ENCODE measurements around the gene H2BK1. TPM values are rescaled to one million over a fixed set of nuclear protein-coding genes. Genes with fewer than 3 reads are reported as not detected.
A peak's percentile ranks its signal among the peaks of the same experiment; 100 is the strongest.

The H2BK1 gene
- total RNA-seq, 2 experiments from 2014 or later, result not detected

GRCh38 chr7:151231080-151231479 lies 20.8 kb upstream of the H2BK1 start:
- Histone ChIP-seq H3K9me3 (ENCODE audit: control insufficient read depth in 1 of 2, insufficient read depth in 1 of 2, low read length in 2 of 2) (no peaks in the 10 kb centered on the region), H3K4me3 (ENCODE audit: low read length) (no peak overlapping the region), H3K27me3 (ENCODE audit: control insufficient read depth in 1 of 2, insufficient read depth in 2 of 2, low read length in 2 of 2) (no peaks in the 10 kb centered on the region), H3K27ac (ENCODE audit: low read depth in 1 of 2, low read length in 2 of 2) (no peak overlapping the region), H3K4me1 (ENCODE audit: insufficient read depth, low read length) (peaks cover 56% of the 10 kb centered on the region), H3K36me3 (ENCODE audit: insufficient read depth, low read length) (peaks cover 15% of the 10 kb centered on the region)
- peaks cover 46% of the 10 kb centered on the region for H3K36me3 Mint-ChIP-seq (ENCODE audit: low read depth)
- TF ChIP-seq CTCF (IDR thresholded peaks at IDR 0.05), result no peak
- H3K27me3 Mint-ChIP-seq, result no peaks in the 10 kb centered on the region
- ChIA-PET POLR2A (no interaction called here), CTCF (no interaction called here)
- H3K4me3 Mint-ChIP-seq, result peak overlapping the region; percentile 97
- DNase-seq, result no peak
- H3K9me3 Mint-ChIP-seq, result no peaks in the 10 kb centered on the region
- H3K4me1 Mint-ChIP-seq (ENCODE audit: low read depth), result peaks cover 54% of the 10 kb centered on the region
- H3K27ac Mint-ChIP-seq, result peak overlapping the region; percentile 90
- ATAC-seq (ENCODE audit: poor library complexity), result no peak
- intact Hi-C loops (cut with DNase I, micrococcal nuclease), result no loop called here

- Mint-ChIP-seq H3K9me3 (no peaks in the 10 kb centered on the region), H3K4me3 (no peak overlapping the region), H3K27me3 (no peaks in the 10 kb centered on the region), H3K4me1 (ENCODE audit: low read depth) (peaks cover 57% of the 10 kb centered on the region), H3K27ac (no peak overlapping the region), H3K36me3 (ENCODE audit: low read depth) (peaks cover 48% of the 10 kb centered on the region)
- POLR2A ChIA-PET, result no interaction called here
- Histone ChIP-seq H3K36me3 (ENCODE audit: insufficient read depth, low read length) (peaks cover 9% of the 10 kb centered on the region), H3K4me1 (ENCODE audit: insufficient read depth, low read length) (peaks cover 56% of the 10 kb centered on the region), H3K27me3 (ENCODE audit: control insufficient read depth in 1 of 2, insufficient read depth in 2 of 2, low read length in 2 of 2) (no peaks in the 10 kb centered on the region), H3K27ac (ENCODE audit: low read depth in 1 of 2, low read length in 2 of 2) (no peak overlapping the region), H3K9me3 (ENCODE audit: control insufficient read depth in 1 of 2, insufficient read depth in 1 of 2, low read length in 2 of 2) (no peaks in the 10 kb centered on the region), H3K4me3 (ENCODE audit: low read length) (no peak overlapping the region)
- intact Hi-C loops (cut with DNase I, micrococcal nuclease), result loop anchor here (5.0 kb wide), 3 partner anchors 123 to 1512 kb away; partner anchors contain the start of gene RHEB (in 1 of the 2)
- no peak for TF ChIP-seq CTCF (IDR thresholded peaks at IDR 0.05)
- ATAC-seq (ENCODE audit: poor library complexity) (no peak), DNase-seq (no peak)
- CTCF ChIA-PET, result no interaction called here
These were observed 19.0 kb upstream of the H2BK1 start for GRCh38 chr7:151229249-151229648.

GRCh38 chr7:151228024-151228866 lies 18.0 kb upstream of the H2BK1 start:
- no peak for TF ChIP-seq CTCF (IDR thresholded peaks at IDR 0.05)
- intact Hi-C loops (cut with DNase I, micrococcal nuclease), result loop anchor here (5.0 kb wide), 3 partner anchors 124 to 1511 kb away; partner anchors contain the start of gene RHEB (in 1 of the 2)
- H3K4me3 ChIP-seq (ENCODE audit: low read length), result peak overlapping the region; percentile 90
- no peaks in the 10 kb centered on the region for H3K9me3 Mint-ChIP-seq
- H3K27me3 ChIP-seq (ENCODE audit: control insufficient read depth in 1 of 2, insufficient read depth in 2 of 2, low read length in 2 of 2), result no peaks in the 10 kb centered on the region
- ChIA-PET POLR2A (interaction anchor here (0.6 to 1.7 kb wide), 5 partner anchors 9 to 216 kb away, joined by 3 to 25 read pairs (median 7); partner anchors contain the start of gene NUB1), CTCF (interaction anchor here (1.2 to 2.0 kb wide), 2 partner anchors 15 to 1603 kb away, joined by 3 to 16 read pairs; no protein-coding TSS in a partner anchor)
- peak overlapping the region; percentile 90 for H3K27ac Mint-ChIP-seq
- ATAC-seq (ENCODE audit: poor library complexity), result no peak
- no peaks in the 10 kb centered on the region for H3K9me3 ChIP-seq (ENCODE audit: control insufficient read depth in 1 of 2, insufficient read depth in 1 of 2, low read length in 2 of 2)
- no peak overlapping the region for H3K27ac ChIP-seq (ENCODE audit: low read depth in 1 of 2, low read length in 2 of 2)
- DNase-seq, result no peak
- H3K36me3 Mint-ChIP-seq (ENCODE audit: low read depth), result peaks cover 51% of the 10 kb centered on the region
- H3K4me3 Mint-ChIP-seq, result peak overlapping the region; percentile 99
- no peaks in the 10 kb centered on the region for H3K27me3 Mint-ChIP-seq
- peaks cover 47% of the 10 kb centered on the region for H3K4me1 Mint-ChIP-seq (ENCODE audit: low read depth)
- peaks cover 46% of the 10 kb centered on the region for H3K4me1 ChIP-seq (ENCODE audit: insufficient read depth, low read length)
- H3K36me3 ChIP-seq (ENCODE audit: insufficient read depth, low read length), result peaks cover 19% of the 10 kb centered on the region

Data from CD4-positive, alpha-beta T cell (primary cell).